Measurements from ENCODE around the gene SEBOX.

The SEBOX gene

GRCh38 chr17:28366605-28367004, 1.6 kb upstream of the SEBOX start:
- Histone ChIP-seq H2AFZ (ENCODE audit: low read length) (no peak overlapping the region), H3K36me3 (ENCODE audit: insufficient read depth, low read length) (peaks cover 2% of the 10 kb centered on the region; the same call in 1 of the 2 replicates), H3K9ac (ENCODE audit: low read depth, low read length, poor library complexity, severe bottlenecking) (no peak overlapping the region), H3F3A (ENCODE audit: low read depth) (0 out of 2 replicates have a peak, but pooled peaks cover 2% of the 10 kb centered on the region), H3K4me1 (ENCODE audit: insufficient read depth, low read length, poor library complexity, severe bottlenecking) (no peaks in the 10 kb centered on the region), H3K79me2 (ENCODE audit: insufficient read depth, low read length) (no peaks in the 10 kb centered on the region), H4K20me1 (ENCODE audit: insufficient read depth, low read length, poor library complexity, severe bottlenecking) (no peaks in the 10 kb centered on the region), H3K9me3 (ENCODE audit: insufficient read depth, low read depth, low read length) (no peaks in the 10 kb centered on the region), H3K9me2 (replicated peaks; ENCODE audit: low read depth, low read length) (no peaks in the 10 kb centered on the region), H3K27me3 (ENCODE audit: insufficient read depth, low read length, poor library complexity, severe bottlenecking) (no peaks in the 10 kb centered on the region), H3K4me3 (ENCODE audit: low read length, poor library complexity, severe bottlenecking) (no peak overlapping the region), H3K4me2 (ENCODE audit: low read depth, low read length, poor library complexity, severe bottlenecking) (no peak overlapping the region)
- TF ChIP-seq EZH2phosphoT487 (IDR thresholded peaks at IDR 0.05; ENCODE audit: borderline replicate concordance) (no peak), CTCF (conservative IDR thresholded peaks at IDR 0.05; ENCODE audit: low read length) (peak; percentile 31; the same call in 1 of the 2 replicates)

DNA sequence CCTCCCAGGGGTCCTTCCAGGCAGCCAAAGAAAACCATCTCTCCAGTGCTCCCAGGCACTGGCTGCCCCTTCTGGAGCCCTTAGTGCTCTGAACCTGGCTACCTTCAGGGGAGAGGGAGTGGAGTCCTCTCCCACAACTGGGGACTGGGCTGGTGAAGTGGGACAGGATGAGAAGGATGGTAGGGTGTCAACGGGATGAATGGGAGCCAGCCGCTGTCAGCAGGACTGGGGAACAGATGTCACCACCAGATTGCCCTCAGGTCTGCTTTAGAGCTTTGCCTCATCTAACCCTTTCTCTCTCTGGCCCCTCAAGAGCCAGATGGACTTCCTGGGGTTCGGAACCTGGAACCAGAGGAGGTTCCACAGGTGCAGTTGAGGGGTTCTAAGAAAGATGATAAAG, 488 bp upstream of the SEBOX start:
- Histone ChIP-seq H3K9me3 (ENCODE audit: insufficient read depth, low read depth, low read length) (no peaks in the 10 kb centered on the region), H2AFZ (ENCODE audit: low read length) (no peak overlapping the region), H3F3A (ENCODE audit: low read depth) (0 out of 2 replicates have a peak, but pooled peaks cover under 1% of the 10 kb centered on the region), H3K9me2 (replicated peaks; ENCODE audit: low read depth, low read length) (no peaks in the 10 kb centered on the region), H3K27me3 (ENCODE audit: insufficient read depth, low read length, poor library complexity, severe bottlenecking) (no peaks in the 10 kb centered on the region), H3K4me1 (ENCODE audit: insufficient read depth, low read length, poor library complexity, severe bottlenecking) (no peaks in the 10 kb centered on the region), H3K9ac (ENCODE audit: low read depth, low read length, poor library complexity, severe bottlenecking) (no peak overlapping the region), H3K36me3 (ENCODE audit: insufficient read depth, low read length) (peaks cover 11% of the 10 kb centered on the region; the same call in 1 of the 2 replicates), H3K4me3 (ENCODE audit: low read length, poor library complexity, severe bottlenecking) (no peak overlapping the region), H4K20me1 (ENCODE audit: insufficient read depth, low read length, poor library complexity, severe bottlenecking) (no peaks in the 10 kb centered on the region), H3K4me2 (ENCODE audit: low read depth, low read length, poor library complexity, severe bottlenecking) (no peak overlapping the region), H3K79me2 (ENCODE audit: insufficient read depth, low read length) (no peaks in the 10 kb centered on the region)
- TF ChIP-seq CTCF (conservative IDR thresholded peaks at IDR 0.05; ENCODE audit: low read length) (no peak), EZH2phosphoT487 (IDR thresholded peaks at IDR 0.05; ENCODE audit: borderline replicate concordance) (no peak)

GRCh38 chr17:28363776-28364650, 986 bp downstream of the SEBOX start:
- no peaks in the 10 kb centered on the region for H4K20me1 ChIP-seq (ENCODE audit: insufficient read depth, low read length, poor library complexity, severe bottlenecking)
- H3K4me3 ChIP-seq (ENCODE audit: low read length, poor library complexity, severe bottlenecking), result no peak overlapping the region
- no peak overlapping the region for H3K9ac ChIP-seq (ENCODE audit: low read depth, low read length, poor library complexity, severe bottlenecking)
- H3K79me2 ChIP-seq (ENCODE audit: insufficient read depth, low read length), result peaks cover 2% of the 10 kb centered on the region; the same call in 1 of the 2 replicates
- H2AFZ ChIP-seq (ENCODE audit: low read length), result no peak overlapping the region
- H3K9me3 ChIP-seq (ENCODE audit: insufficient read depth, low read depth, low read length), result no peaks in the 10 kb centered on the region
- no peaks in the 10 kb centered on the region for H3K4me1 ChIP-seq (ENCODE audit: insufficient read depth, low read length, poor library complexity, severe bottlenecking)
- H3F3A ChIP-seq (ENCODE audit: low read depth), result no peaks in the 10 kb centered on the region
- H3K27me3 ChIP-seq (ENCODE audit: insufficient read depth, low read length, poor library complexity, severe bottlenecking), result no peaks in the 10 kb centered on the region
- no peak overlapping the region for H3K4me2 ChIP-seq (ENCODE audit: low read depth, low read length, poor library complexity, severe bottlenecking)
- no peaks in the 10 kb centered on the region for H3K9me2 ChIP-seq (replicated peaks; ENCODE audit: low read depth, low read length)
- peaks cover 17% of the 10 kb centered on the region; the same call in 1 of the 2 replicates for H3K36me3 ChIP-seq (ENCODE audit: insufficient read depth, low read length)
- TF ChIP-seq EZH2phosphoT487 (IDR thresholded peaks at IDR 0.05; ENCODE audit: borderline replicate concordance), result no peak
- TF ChIP-seq CTCF (conservative IDR thresholded peaks at IDR 0.05; ENCODE audit: low read length), result no peak
